Sigmoid colon (tissue), 4 donors: ENCODE measurements around the gene TMUB2.

Experiments
- CTCF ChIP-seq, 4 experiments: fragments of 450-650 bp in 3 of 4; fragments of 200-600 bp in 1 of 4; IDR thresholded peaks; one replicate each; pipeline ENCODE4 v1.5.1; 2016 to 2019; ENCODE audit warnings: antibody characterized with exemption in 4 of 4, mild to moderate bottlenecking in 3 of 4, moderate library complexity in 2 of 4
- EP300 ChIP-seq, 4 donors: sonication (generic); formaldehyde crosslinking; IDR thresholded peaks; one replicate each; pipeline ENCODE4 v1.6.1; 2017; ENCODE audit warnings: antibody characterized with exemption in 4 of 4
- POLR2A ChIP-seq, 2 donors: fragments of 450-650 bp; IDR thresholded peaks; one replicate each; pipeline ENCODE4 v1.6.1; 2016; ENCODE audit warnings: antibody characterized with exemption in 2 of 2, mild to moderate bottlenecking in 2 of 2, moderate library complexity in 2 of 2
- POLR2AphosphoS5 ChIP-seq, 4 donors: sonication (generic); formaldehyde crosslinking; IDR thresholded peaks; one replicate each; pipeline ENCODE4 v1.6.1; 2017; ENCODE audit warnings: antibody characterized with exemption in 4 of 4

- no peak for TF ChIP-seq POLR2A (IDR thresholded peaks at IDR 0.05)
- no peak for TF ChIP-seq POLR2AphosphoS5 (IDR thresholded peaks at IDR 0.05)
- TF ChIP-seq CTCF (IDR thresholded peaks at IDR 0.05) = no peak
- TF ChIP-seq EP300 (IDR thresholded peaks at IDR 0.05) = no peak
These were observed 49.7 kb downstream of the TMUB2 start for GRCh38 chr17:44236444-44236991.
